Ecto neural progenitor cell (in vitro differentiated cells): ENCODE data around the gene RBM41.

ENCODE experiments used
- DNase-seq: peaks from one replicate; pipeline ENCODE4 v3.0.0-alpha.2; 2018; ENCODE audit warnings: low spot score

RBM41 gene

DNA sequence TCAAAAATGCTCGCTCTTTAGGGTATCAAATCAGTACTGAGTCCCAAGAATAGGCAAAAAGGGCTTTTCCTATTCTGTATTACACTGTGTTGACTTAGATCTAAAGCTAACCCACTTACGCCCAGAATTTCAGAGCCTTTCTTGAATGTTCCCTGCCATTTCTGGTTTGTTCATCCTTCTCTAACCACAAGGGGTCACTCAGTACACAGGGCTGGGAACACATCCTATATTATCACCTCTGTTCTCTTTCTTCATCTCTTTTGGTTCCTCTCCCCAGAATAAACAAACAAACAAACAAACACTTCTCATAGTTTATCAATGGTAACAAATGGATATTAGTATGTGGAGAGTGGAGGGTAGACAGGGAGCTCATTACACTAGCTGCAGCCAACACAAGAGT lies 93.1 kb downstream of the RBM41 start:
- DNase-seq = no peak

- no peak for DNase-seq
Observed at GRCh38 chrX:107014936-107015335, 103.7 kb downstream of the RBM41 start.
